Retinal pigment epithelial cell (primary cell): Measurements from ENCODE around the gene EGFL7.

Source experiments
- DNase-seq: peaks from one replicate; pipeline ENCODE4 v3.0.0-alpha.2; 2010; ENCODE audit warnings: low read depth
- H3K4me3 ChIP-seq: 2 replicates; pipeline ENCODE4 v1.5.1; 2011; ENCODE audit warnings: mild to moderate bottlenecking, low read length, control low read depth, moderate library complexity
- TF ChIP-seq, protein P1 (sequence below): conservative IDR thresholded peaks from 2 replicates; pipeline ENCODE4 v1.5.1; 2011; ENCODE audit warnings: low read depth, low read length, control low read depth, inconsistent platforms

EGFL7 gene

DNA sequence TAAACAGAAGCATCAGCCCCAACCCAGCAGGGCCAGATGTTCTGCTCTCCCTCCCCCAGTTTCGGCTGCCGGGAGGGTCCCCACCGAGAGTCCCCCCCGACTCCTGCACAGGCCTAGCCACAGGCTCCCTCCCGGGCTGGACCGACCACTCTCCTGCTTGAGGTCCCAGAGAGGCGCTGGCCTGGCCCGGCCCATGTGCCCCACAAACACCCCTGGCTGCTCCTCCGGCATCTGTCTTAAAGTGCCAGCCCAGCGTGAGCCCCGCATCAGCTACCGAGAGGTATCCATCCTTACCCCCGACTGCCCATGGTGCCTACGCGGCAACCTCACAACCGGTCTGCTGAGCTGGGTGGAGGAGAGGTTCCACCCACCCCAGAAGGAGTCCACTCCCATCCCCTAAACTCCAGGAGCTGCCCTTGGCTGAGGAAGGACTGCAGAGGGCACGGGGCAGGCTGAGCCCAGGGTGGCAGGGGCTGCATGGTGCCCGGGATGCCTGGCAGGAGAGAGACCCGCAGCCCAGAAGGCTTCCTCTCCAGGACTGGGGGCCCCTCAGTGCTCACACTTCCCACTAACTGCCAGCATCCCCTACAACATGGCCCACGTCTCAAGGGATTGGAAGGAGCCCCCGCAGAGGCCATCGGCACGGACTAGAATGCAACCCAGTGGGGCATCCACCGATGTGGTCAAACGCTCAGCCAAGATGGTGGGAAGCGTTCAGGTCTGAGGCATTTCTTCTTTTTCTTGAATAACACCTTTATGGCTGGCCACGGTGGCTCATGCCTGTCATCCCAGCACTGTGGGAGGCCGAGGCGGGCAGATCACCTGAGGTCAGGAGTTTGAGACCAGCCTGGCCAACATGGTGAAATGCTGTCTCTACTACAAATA is 15.6 kb upstream of the EGFL7 start:
- DNase-seq: no peak
- TF ChIP-seq, protein P1, sequence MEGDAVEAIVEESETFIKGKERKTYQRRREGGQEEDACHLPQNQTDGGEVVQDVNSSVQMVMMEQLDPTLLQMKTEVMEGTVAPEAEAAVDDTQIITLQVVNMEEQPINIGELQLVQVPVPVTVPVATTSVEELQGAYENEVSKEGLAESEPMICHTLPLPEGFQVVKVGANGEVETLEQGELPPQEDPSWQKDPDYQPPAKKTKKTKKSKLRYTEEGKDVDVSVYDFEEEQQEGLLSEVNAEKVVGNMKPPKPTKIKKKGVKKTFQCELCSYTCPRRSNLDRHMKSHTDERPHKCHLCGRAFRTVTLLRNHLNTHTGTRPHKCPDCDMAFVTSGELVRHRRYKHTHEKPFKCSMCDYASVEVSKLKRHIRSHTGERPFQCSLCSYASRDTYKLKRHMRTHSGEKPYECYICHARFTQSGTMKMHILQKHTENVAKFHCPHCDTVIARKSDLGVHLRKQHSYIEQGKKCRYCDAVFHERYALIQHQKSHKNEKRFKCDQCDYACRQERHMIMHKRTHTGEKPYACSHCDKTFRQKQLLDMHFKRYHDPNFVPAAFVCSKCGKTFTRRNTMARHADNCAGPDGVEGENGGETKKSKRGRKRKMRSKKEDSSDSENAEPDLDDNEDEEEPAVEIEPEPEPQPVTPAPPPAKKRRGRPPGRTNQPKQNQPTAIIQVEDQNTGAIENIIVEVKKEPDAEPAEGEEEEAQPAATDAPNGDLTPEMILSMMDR: no peak
- H3K4me3 ChIP-seq: no peak overlapping the region

DNA sequence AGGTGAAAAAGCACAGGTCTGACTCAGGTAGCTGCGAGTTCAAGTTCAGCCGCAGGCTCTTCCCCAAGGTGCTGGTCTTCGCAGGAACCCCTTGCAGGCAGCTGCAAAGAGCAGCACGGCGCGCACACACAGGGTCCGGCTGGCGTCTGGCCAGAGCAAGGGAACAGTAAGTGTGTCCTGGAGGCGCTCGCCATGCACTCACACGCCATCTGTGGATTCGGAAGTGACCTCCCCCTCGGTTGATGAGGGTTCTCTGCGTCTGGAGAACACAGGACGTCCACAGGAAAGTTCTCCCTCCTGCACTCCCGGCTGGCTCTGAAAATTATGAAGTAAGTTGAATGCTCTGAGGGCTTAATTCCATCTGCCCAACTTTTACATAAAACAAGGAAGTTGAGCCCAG is 14.0 kb upstream of the EGFL7 start:
- no peak overlapping the region for H3K4me3 ChIP-seq
- DNase-seq: no peak

DNA sequence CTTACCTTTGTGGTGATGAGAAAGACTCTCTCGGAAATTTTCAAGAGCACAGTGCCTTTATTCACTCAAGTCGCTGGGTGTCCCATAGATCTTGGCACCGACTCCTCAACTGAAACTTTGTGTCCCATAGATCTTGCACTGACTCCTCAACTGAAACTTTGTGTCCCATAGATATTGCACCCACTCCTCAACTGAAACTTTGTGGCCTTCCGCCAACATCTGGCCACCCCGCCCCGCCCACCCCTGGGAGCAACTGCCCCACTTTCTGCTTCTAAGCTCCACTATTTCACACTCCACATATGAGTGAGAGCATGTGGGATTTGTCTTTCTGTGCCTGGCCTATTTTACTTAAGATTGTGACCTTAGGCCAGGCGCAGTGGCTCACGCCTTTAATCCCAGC is 12.7 kb upstream of the EGFL7 start:
- no peak overlapping the region for H3K4me3 ChIP-seq
- TF ChIP-seq, protein P1: no peak
- no peak for DNase-seq

More for the DNA sequence above, 14.0 kb upstream of the EGFL7 start:
- TF ChIP-seq, protein P1: no peak

DNA sequence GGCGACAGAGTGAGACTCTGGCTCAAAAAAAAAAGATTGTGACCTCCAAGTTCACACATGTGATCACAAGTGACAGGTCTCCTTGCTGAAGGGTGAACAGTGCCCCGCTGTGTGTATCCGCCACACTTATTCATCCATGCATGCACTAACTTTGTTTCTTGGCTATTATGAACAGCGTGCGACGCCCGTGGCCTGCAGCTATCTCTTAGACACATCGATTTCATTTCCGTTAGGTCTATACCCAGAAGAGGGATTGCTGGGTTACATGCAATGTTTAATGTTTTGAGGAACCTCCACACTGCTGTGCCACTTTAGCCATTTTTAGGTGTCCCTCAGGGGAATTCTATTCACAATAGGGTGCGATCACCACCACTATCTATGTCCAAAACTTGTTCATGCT is 12.1 kb upstream of the EGFL7 start:
- TF ChIP-seq, protein P1: no peak
- DNase-seq: no peak
- H3K4me3 ChIP-seq: no peak overlapping the region

DNA sequence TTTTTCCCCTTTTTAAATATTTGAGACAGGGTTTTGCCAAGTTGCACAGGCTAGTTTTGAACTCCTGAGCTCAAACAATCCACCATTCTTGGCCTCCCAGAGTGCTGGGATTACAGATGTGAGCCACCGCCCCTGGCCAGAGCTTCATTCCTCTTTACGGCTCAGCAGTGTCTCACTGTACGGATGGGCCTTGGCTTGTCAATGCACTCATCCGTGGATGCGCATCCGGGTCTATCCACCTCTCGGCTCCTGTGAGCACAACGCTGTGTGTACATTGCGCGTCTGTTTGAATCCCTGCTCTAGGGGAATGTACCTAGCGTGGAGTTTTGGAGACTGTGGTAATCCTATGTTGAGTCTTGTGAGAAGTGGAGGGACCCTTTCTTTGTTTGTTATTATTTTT is 10.9 kb upstream of the EGFL7 start:
- TF ChIP-seq, protein P1: no peak
- DNase-seq: no peak
- no peak overlapping the region for H3K4me3 ChIP-seq

DNA sequence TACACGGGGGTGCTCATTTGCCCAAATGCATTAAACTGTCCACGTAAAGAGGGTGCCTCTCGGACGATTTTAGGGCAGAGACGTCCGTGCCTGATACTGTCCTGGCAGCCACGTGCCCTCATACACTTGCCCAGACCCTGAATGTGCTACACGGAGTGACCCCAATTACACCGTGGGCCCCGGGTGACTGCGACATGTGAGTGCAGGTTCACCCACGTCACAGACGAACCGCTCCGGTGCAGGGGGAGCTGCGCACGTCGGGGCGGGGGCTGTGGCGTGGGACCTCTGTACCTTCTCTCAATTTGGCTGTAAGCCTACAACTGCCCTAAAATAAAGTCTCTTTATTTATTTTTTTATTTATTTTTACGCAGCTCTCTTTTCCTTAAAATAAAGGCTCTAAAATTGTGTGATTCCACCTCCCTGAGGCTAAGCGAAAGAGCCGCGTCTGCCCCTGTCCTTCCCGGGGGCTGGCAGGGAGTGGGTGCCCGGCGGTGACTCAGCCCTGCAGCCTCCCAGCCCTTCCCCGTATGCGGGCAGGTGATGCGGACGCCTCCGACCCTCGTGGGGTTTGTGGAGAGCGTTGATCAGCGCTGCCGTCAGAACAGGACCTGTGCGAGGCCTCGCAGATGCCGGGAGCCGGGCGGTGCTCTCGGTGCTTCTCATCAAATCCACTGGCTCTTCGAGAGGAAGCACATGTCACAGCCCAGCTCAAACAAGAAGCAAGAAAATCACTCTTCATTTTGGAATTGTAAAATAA is 9.2 kb upstream of the EGFL7 start:
- no peak for DNase-seq
- TF ChIP-seq, protein P1: no peak
- no peak overlapping the region for H3K4me3 ChIP-seq
